ENCODE data around the gene DIS3L2. TPM values are rescaled to one million over a fixed set of nuclear protein-coding genes. Genes with fewer than 3 reads are reported as not detected.

Gene DIS3L2
- total RNA-seq, 1 donor from 2014 or later, result 20.6 TPM

GRCh38 chr2:232008907-232009638 is 47.6 kb downstream of the DIS3L2 start:
- Histone ChIP-seq H3K27me3 (no peaks in the 10 kb centered on the region), H3K27ac (no peak overlapping the region), H3K4me3 (no peak overlapping the region), H3K4me1 (no peaks in the 10 kb centered on the region), H3K9me3 (no peaks in the 10 kb centered on the region), H3K36me3 (no peaks in the 10 kb centered on the region)
- intact Hi-C loops (cut with DNase I), result no loop called here
- no peak for DNase-seq (ENCODE audit: low spot score in 2 of 2)
- TF ChIP-seq, protein P1, sequence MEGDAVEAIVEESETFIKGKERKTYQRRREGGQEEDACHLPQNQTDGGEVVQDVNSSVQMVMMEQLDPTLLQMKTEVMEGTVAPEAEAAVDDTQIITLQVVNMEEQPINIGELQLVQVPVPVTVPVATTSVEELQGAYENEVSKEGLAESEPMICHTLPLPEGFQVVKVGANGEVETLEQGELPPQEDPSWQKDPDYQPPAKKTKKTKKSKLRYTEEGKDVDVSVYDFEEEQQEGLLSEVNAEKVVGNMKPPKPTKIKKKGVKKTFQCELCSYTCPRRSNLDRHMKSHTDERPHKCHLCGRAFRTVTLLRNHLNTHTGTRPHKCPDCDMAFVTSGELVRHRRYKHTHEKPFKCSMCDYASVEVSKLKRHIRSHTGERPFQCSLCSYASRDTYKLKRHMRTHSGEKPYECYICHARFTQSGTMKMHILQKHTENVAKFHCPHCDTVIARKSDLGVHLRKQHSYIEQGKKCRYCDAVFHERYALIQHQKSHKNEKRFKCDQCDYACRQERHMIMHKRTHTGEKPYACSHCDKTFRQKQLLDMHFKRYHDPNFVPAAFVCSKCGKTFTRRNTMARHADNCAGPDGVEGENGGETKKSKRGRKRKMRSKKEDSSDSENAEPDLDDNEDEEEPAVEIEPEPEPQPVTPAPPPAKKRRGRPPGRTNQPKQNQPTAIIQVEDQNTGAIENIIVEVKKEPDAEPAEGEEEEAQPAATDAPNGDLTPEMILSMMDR (IDR thresholded peaks at IDR 0.05), result no peak

DNA sequence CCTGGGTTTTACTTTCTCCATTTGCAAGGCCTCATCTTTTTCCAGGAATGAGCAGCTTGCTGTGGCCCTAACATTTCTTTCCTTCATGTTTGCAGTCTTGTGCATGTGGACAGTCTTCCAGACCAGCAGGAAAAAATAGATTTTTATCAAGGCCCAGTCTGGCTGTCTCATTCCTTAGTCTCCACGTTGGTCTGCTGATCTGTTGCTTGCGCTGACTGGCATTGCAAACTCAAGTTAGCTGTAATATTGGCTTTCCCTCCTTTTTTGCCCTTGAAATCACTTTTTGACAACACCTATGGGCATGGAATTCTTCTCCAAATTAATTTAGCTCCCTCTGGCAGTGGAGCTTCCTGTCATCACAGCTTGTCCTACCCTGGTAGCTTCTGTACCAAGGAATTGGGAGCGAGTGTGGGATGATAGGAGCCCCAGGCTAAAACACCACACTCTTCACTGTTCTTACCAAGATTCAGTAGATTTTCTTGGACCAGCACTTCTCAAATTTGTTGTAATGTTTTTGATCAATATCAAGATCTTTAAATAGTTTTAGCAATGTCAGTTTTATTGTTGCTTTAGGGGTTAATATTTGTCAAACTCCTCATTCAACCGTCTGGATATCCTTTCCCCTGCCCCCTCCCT is 48.2 kb downstream of the DIS3L2 start:
- H3K4me1 ChIP-seq, result no peaks in the 10 kb centered on the region
- no peaks in the 10 kb centered on the region for H3K9me3 ChIP-seq
- intact Hi-C loops (cut with DNase I), result no loop called here
- H3K4me3 ChIP-seq, result no peak overlapping the region
- DNase-seq (ENCODE audit: low spot score in 2 of 2), result no peak
- TF ChIP-seq, protein P1 (IDR thresholded peaks at IDR 0.05), result no peak
- H3K36me3 ChIP-seq, result peaks cover 0 to 1% of the 10 kb centered on the region in 2 donors
- H3K27ac ChIP-seq, result no peak overlapping the region
- H3K27me3 ChIP-seq, result no peaks in the 10 kb centered on the region

DNA sequence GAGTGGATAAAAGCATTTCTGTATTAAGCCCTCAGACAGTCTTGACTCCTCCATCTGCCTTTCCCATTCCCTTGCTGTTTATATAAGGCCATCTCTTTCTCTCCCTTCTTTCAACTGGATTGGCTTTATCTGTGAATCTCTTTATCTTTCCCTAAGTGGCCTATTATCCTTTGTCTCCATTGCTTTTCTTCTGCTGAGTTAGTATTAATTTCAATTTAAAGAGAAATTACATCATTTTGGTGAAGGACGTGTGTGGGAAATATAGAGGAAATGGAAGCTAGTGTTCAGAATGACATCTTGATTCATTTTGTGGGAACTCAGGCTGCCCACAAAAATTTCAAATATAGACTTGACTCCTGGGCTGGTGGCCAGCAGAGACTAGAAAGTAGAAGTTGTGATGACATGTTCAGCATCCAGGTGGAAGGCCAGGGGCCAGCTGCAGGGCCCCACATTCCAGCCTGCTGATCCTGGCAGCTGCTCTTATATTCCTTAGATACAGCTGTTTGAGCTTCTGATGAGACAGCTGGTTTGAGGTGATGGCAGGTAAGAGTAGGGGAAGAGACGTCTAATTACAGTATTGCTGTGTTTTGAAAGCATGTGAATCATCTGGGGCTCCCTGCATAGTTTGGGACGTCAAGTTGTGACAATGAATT is 52.3 kb downstream of the DIS3L2 start:
- H3K9me3 ChIP-seq, result no peaks in the 10 kb centered on the region
- H3K36me3 ChIP-seq, result peaks cover 0 to 18% of the 10 kb centered on the region in 2 donors
- intact Hi-C loops (cut with DNase I), result no loop called here
- no peak overlapping the region for H3K27ac ChIP-seq
- no peaks in the 10 kb centered on the region for H3K4me1 ChIP-seq
- no peaks in the 10 kb centered on the region for H3K27me3 ChIP-seq
- no peak overlapping the region for H3K4me3 ChIP-seq
- TF ChIP-seq, protein P1 (IDR thresholded peaks at IDR 0.05), result no peak
- no peak for DNase-seq (ENCODE audit: low spot score in 2 of 2)

- H3K27me3 ChIP-seq, result no peaks in the 10 kb centered on the region
- no peak for DNase-seq (ENCODE audit: low spot score in 2 of 2)
- no peak overlapping the region for H3K27ac ChIP-seq
- intact Hi-C loops (cut with DNase I), result no loop called here
- H3K4me3 ChIP-seq, result no peak overlapping the region
- no peaks in the 10 kb centered on the region for H3K4me1 ChIP-seq
- peaks cover 0 to 18% of the 10 kb centered on the region in 2 donors for H3K36me3 ChIP-seq
- TF ChIP-seq, protein P1 (IDR thresholded peaks at IDR 0.05), result no peak
- no peaks in the 10 kb centered on the region for H3K9me3 ChIP-seq
Observed at GRCh38 chr2:232014681-232015080, 53.2 kb downstream of the DIS3L2 start.

DNA sequence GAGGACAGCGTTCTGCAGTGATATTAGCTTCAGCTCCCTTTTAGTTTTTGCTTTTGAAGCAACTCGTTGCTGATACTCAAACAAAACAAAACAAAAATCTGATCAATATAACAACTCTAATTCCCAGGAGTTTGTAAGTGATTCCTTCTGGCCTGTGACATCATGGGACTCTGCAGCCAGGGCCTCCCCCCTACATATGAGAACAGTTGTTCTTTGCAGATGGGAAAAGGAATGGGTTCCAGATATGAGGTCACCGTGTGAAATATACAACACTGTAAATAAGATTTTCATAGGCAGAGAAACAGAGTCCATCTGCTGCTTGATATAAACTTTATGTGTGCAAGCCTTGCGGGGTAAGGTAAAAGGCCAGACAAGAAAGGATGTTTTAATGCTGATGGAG is 56.7 kb downstream of the DIS3L2 start:
- no peak for DNase-seq (ENCODE audit: low spot score in 2 of 2)
- TF ChIP-seq, protein P1 (IDR thresholded peaks at IDR 0.05), result no peak
- Histone ChIP-seq H3K27ac (no peak overlapping the region), H3K9me3 (no peaks in the 10 kb centered on the region), H3K27me3 (no peaks in the 10 kb centered on the region), H3K4me1 (no peaks in the 10 kb centered on the region), H3K4me3 (no peak overlapping the region), H3K36me3 (peaks cover 3 to 43% of the 10 kb centered on the region in 2 donors)
- intact Hi-C loops (cut with DNase I), result no loop called here

All from ascending aorta (tissue), 2 donors.